ENCODE measurements around the gene NIPBL. TPM values are rescaled to one million over a fixed set of nuclear protein-coding genes. Genes with fewer than 3 reads are reported as not detected.
A peak's percentile ranks its signal among the peaks of the same experiment; 100 is the strongest.

NIPBL gene
- total and polyA plus RNA-seq, 2 of the 8 experiments (the other 6 are each of a cell fraction or from before 2014, with no cell fraction given) = 21.1 to 53.5 TPM

DNA sequence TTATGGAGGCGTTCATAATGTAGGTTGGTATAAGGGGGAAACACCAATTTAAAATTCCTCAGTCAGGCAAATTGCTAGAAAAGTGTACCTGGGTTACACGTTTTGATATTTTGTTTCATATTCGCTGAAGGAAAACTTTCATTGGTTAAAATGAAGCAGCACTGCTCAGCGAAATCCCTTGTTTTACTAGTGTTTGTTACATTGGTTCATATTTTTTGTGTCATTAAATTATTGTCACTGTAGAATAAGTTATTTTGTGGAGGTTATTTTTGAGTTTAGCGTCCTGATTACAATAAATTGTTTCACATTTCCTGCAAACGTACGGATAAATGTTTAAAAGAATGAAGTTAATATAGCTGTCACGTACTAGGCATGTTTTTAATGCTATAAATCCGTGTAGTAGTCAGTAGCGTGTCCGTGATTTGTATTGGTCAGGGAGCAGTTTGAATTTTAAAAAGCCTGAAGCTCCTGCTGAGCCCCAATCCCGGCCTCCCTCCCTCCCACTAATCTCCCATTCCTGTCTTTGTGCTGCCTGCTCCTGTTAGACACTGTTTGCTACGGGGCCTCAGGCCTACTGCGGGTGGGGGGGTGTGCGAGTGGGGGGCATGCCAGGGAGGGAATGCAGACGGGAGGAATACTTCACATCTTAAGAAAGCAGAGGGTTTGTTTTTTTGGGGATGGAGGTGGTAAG is 2.0 kb downstream of the NIPBL start (continued):
- TF ChIP-seq CHD7 (IDR thresholded peaks at IDR 0.05; ENCODE audit: insufficient replicate concordance, low read length) (peak; percentile 63), TEAD4 (IDR thresholded peaks at IDR 0.05; ENCODE audit: low read depth, low read length) (peak; percentile 68), RBBP5 (IDR thresholded peaks at IDR 0.05; ENCODE audit: borderline replicate concordance, low read depth, low read length) (0 out of 2 replicates have a peak, but pooled peaks have one; percentile 65), ASH2L (IDR thresholded peaks at IDR 0.05; ENCODE audit: low read length) (peak; percentile 81), CHD2 (IDR thresholded peaks at IDR 0.05; ENCODE audit: low read length) (no peak), TAF1 (IDR thresholded peaks at IDR 0.05; ENCODE audit: low read depth, low read length) (peak; percentile 49; the same call in 1 of the 2 replicates), SAP30 (IDR thresholded peaks at IDR 0.05; ENCODE audit: insufficient read depth, insufficient replicate concordance, low read length) (peak; percentile 32), GTF2F1 (IDR thresholded peaks at IDR 0.05; ENCODE audit: borderline replicate concordance, low read depth, low read length) (no peak), NANOG (IDR thresholded peaks at IDR 0.05; ENCODE audit: insufficient read depth, low read depth, low read length, poor library complexity, severe bottlenecking) (peak; percentile 49), SP1 (IDR thresholded peaks at IDR 0.05; ENCODE audit: low read depth, low read length) (0 out of 2 replicates have a peak, but pooled peaks have one; percentile 25)

Measured in H1 (cell line).